Measurements from ENCODE around the gene GTF2H4.

Gene GTF2H4

GRCh38 chr6:30882759-30883684 is 25.0 kb upstream of the GTF2H4 start:
- DNase-seq (ENCODE audit: low read depth in 2 of 2), result no peak

DNA sequence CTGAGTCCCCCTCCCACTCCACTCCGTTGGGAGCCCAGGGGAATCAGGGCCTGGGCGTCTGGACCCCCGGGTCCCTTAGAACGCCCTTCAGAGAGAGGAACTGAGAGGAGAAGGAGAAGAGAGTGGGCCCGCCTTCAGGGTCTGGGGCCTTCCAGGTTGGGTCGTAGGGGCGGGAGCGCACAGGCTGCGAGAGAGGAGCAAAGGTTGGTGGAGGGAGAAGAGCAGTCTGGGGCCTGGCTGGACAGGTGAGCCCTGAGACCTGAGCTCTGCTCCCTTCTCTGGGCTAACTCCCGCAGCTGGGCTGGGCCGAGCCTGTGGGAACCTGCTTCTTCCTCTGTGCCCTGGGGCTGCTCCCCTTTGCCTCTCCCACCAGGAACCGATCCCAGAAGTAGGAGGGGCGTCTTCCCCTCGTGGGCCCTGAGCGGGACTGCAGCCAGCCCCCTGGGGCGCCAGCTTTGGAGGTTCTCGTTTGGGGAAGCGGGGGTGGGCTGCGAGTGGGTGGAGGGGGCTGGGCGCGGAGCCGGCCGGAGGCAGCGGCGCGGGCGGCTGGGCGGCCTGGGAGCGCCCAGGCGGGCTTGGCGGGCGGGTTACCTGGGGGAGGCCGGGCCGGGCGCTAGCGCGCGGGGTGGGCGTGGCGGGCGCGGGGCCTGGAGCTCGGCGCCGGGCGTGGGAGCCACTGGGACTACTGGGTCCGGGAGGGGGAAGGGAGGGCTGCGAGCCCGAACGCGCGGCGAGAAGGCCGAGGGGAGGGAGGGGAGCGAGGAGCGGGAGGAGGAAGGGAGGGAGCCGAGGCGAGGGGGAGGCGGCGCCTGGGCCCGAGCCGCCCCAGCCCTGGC is 24.1 kb upstream of the GTF2H4 start, which contains the start of gene DDR1:
Gene DDR1, plus strand, starts transcription at position 835 of the 836 bp plus-strand sequence. CDS start 4,211 bp downstream, outside the sequence.
- DNase-seq (ENCODE audit: low read depth in 2 of 2), result peak in 1 of 2 donors; percentile 36

GRCh38 chr6:30884521-30885480 is 23.2 kb upstream of the GTF2H4 start:
- no peak for DNase-seq (ENCODE audit: low read depth in 2 of 2)

DNA sequence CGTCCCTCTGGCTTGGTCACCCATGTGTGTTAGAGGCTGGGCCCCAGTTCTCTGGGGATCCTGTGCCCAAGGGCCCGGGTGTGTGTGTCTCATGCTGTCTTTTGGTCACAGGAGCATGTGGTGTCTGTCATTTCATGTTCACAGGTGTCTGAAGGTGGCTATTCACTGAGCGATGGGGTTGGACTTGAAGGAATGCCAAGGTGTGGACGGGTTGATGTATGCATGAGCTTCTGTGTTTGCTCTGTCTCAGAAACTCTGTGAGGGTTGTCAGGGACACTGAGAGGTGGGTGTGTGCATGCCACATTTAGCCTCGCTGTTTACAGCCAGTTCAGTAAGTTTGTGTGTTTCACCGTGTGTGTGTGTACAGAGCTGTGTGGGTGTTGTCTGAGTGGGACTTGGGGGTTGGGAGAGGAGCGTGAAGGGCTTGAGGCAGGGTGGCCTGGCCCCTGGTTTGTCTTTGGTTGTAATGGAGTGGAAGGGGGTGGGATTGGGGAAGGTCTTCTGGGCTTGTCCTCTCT is 22.5 kb upstream of the GTF2H4 start:
- no peak for DNase-seq (ENCODE audit: low read depth in 2 of 2)

- DNase-seq (ENCODE audit: low read depth in 2 of 2), result no peak
These were observed 21.8 kb upstream of the GTF2H4 start for GRCh38 chr6:30885999-30886896.

- DNase-seq (ENCODE audit: low read depth in 2 of 2), result no peak
These were observed 21.1 kb upstream of the GTF2H4 start for GRCh38 chr6:30886897-30887255.

GRCh38 chr6:30887901-30888815 is 19.8 kb upstream of the GTF2H4 start:
- DNase-seq (ENCODE audit: low read depth in 2 of 2), result no peak

GRCh38 chr6:30888816-30889495 is 19.1 kb upstream of the GTF2H4 start:
- DNase-seq (ENCODE audit: low read depth in 2 of 2), result no peak

- DNase-seq (ENCODE audit: low read depth in 2 of 2), result no peak
These were observed 18.5 kb upstream of the GTF2H4 start for GRCh38 chr6:30889496-30889885.

DNA sequence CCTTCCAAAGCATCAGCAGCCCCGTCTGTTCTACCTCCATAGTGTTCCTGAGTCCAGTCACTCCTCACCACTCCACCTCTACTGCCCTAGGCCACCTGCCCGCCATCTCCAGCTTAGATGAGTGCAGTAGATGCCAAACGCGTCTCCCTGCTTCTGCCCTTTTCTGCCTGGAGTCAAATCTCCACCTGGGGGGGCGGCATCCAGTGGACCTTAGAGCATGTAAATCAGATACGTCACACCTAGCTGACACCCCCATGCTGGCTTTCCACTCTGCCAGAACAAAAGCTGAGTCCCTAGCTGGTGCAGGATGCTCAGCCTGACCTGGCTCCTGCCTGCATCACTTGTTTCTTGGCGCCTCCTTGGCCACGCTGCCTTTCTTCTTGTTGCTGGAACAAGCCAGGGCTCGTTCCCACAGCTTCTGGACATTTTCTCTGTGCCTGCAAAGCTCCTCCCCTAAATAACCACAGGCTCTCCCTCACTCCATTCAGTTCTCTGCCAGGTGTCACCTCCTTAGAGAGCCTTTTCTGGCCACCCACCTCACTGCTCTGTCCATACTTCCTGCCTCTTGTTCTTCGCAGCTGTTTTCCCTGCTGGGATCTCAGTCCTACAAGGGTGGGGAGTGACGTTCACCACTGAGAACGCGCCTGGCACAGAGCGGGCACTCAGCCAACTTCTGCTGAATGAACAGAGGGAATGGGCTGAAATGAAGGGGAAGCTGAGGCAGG is 17.9 kb upstream of the GTF2H4 start:
- DNase-seq (ENCODE audit: low read depth in 2 of 2), result no peak

- no peak for DNase-seq (ENCODE audit: low read depth in 2 of 2)
These were observed 17.2 kb upstream of the GTF2H4 start for GRCh38 chr6:30890646-30891449.

DNA sequence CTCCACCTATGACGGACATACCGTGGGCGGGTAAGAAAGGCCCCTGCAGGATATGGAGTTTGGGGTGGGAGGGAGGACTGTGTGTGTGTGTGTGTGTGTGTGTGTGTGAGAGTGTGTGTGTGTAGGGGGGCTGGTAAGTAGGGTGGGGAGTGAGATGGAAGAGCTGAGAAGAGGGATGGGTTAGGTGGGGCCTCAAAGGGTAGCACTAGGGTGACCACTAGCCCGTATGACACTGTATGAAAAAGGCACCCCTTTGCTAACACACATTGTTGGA is 16.6 kb upstream of the GTF2H4 start:
- no peak for DNase-seq (ENCODE audit: low read depth in 2 of 2)

GRCh38 chr6:30891816-30892538 is 16.0 kb upstream of the GTF2H4 start:
- DNase-seq (ENCODE audit: low read depth in 2 of 2), result no peak

DNA sequence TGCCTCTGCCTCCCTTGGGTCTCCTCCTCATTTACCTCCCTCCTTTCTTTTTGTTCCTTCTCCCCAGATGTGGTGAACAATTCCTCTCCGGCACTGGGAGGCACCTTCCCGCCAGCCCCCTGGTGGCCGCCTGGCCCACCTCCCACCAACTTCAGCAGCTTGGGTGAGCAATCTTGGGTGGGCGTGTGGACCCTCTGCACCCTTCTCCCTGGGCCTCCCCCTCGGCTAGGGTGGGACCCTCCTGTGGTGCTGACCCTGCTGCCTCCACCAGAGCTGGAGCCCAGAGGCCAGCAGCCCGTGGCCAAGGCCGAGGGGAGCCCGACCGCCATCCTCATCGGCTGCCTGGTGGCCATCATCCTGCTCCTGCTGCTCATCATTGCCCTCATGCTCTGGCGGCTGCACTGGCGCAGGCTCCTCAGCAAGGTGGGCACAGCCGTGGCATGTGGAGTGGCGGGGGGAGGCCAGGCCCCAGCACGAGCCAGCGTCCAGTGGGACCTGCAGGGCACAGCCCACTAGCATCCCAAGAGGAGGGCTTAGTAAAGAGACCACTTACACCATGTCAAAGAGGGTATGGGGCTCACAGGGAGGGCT is 14.9 kb upstream of the GTF2H4 start:
- no peak for DNase-seq (ENCODE audit: low read depth in 2 of 2)

DNA sequence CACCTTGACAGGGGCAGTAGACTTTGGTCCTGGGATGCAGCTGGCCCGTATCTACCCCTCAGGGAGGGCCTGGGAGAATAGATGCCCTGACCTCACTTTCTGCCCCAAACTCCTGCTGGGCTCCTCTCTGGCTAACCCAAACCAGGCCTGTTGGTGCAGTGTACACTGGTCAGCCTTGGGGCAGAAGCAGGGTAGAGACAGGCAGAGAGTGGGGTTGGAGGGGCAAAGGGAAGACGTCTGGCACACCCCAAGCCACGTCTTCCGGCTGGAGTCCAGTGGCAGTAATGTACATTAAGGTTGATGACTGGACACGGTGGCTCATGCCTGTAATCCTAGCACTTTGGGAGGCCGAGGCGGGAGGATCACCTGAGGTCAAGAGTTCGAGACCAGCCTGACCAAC is 14.3 kb upstream of the GTF2H4 start:
- DNase-seq (ENCODE audit: low read depth in 2 of 2), result no peak

DNA sequence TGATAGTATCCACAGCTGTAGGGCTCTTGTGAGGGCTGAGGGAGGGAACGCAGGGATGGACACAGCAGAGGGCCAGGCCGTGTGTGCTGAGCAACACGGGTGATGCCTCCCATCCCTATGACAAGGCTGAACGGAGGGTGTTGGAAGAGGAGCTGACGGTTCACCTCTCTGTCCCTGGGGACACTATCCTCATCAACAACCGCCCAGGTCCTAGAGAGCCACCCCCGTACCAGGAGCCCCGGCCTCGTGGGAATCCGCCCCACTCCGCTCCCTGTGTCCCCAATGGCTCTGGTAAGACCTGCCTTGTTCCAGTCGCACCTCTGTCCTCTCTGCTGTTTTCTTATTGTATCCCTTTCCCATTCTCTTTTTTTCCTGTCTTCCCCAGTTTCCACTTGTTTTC is 13.6 kb upstream of the GTF2H4 start:
- DNase-seq (ENCODE audit: low read depth in 2 of 2), result no peak

Measured in activated CD4-positive, alpha-beta T cell treated with anti-CD3 and anti-CD28 coated beads for 24 hours (primary cell).